GM19240 (cell line): Measurements from ENCODE around the gene GLCE.

ENCODE experiments used
- DNase-seq: peaks from one replicate; pipeline ENCODE4 v3.0.0; 2011; ENCODE audit warnings: low spot score; ENCODE audit not compliant: insufficient read length

GLCE gene

DNA sequence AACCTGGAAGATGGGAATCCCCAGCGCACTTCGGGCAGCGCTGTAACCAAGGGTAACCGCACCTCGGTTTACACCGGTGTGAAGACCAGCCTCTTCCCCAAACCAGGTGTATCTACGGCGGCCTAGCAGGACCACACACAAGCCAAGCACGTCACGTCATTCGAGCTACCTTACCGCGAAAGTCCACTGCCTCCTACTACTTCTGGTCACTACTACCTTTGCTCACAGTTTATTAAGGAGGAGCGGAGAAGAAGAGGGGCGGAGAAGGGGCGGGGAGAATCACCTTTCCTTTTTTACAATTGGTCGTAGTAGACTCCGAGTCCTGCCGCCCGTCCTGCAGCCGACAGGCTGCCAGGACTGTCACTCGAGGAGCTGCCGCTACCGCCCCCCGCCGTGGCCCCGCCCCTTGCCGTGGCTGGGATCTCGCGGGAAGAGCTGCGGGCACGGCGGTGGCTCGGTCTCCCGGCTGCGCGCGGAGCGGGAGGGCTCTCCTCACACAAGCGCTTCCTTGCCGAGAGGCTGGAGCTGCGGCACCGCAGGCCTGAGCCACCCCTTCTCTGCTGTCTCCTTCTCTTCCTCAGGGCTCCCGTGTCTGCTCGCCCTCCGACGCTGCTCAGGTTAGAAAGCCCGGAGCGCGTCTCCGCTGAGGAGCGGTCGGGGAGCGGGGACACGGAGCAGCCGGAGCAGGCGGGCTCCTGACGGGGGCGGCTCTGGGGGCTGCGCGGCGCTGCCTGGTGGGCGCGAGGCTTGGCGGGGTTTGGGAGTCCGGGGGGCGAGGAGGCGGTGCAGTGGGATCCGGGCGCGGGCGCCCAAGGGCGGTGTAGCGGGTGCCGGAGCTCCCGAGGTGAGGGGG is at the start of gene GLCE:
Gene GLCE, plus strand, starts transcription at position 495 of the 853 bp plus-strand sequence. CDS start 95,172 bp downstream, outside the sequence.
- DNase-seq, result peak; percentile 92

DNA sequence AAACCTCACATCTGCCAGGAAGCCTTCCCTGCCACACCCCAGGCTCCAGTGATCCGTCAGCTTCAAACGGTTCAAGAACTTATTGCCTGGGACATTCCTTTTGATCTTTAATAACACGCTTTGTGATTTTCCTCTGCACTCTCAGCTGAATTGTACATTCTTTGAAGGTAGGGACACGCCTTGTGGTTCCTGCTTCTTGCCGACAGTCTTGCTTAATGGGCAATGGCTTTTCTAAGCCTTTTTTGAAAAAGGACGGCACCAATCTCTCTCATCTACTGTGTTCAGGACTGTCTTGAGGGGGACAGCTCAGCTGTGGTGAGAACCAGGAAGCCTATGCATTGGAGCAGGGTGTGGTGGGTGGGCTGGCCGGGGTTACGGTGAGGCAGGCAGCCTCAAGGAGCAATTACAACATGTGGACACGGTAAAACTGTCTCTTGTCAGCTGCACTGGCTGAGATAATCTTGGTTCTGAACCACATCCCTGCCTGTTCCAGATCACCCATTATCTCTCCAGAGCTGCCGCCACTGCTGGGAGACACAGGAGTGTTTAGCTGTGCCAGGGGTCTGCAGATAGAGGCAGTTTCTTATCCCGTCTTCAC is 46.0 kb upstream of the GLCE start:
- DNase-seq, result no peak

DNA sequence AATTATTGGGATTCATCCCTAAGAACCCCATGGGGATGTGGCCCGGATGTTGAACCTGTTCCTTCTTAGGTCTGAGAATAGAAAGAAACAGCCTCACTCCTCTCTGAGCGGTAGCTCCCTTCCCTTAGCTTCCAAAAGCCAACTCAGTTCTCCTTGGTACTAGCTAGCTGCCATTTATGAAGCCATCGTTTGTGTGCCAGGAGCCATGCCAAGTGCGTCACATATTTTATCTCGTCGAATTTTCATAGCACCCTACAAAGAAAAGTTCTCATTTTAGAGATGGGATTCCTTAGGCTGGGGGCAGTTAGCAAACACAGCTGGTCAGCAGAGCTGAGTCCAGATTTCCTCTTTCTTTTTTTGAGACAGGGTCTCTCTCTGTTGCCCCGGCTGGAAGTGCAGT is 45.4 kb upstream of the GLCE start:
- no peak for DNase-seq

DNA sequence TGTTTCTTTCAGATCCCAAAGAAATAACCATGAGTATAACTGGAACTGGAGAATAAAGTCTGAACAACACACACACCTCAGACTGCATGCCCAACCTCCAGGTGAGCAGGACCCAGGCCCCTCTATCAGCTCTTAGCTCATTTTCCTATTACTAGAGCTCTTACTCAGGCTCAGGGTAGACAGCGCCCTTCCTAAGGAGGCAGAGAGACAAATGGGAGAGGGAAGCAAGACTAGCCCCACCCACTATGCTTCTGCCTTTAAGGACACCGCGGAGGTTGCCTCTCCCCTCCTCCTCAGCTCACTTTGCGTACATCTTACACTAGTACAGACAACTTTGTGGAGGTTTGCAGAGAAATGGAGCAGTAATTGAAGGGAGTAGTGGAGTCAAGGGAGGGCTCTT is 44.0 kb upstream of the GLCE start:
- no peak for DNase-seq

DNA sequence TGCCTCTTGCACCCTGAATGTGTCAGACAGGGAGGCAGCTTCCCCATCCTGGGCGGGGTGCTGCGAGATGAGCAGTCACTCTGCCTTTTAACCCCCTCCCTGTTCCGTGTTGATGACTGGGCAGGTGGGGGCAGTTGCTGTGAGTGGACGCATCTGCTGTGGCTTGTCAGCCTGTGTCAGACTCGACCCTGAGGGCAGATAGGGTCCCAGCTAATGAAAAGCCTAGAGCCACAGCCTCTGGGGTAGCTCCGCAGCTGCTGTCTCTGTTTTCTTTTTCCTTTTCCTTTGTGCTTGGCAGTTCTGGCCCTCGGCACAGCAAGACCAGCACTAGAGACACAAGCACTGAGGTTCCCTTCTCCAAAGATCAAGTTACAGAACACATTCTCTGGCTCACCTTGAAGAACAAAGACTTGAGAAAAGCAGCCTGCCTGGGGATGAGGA is 43.0 kb upstream of the GLCE start:
- DNase-seq, result no peak

DNA sequence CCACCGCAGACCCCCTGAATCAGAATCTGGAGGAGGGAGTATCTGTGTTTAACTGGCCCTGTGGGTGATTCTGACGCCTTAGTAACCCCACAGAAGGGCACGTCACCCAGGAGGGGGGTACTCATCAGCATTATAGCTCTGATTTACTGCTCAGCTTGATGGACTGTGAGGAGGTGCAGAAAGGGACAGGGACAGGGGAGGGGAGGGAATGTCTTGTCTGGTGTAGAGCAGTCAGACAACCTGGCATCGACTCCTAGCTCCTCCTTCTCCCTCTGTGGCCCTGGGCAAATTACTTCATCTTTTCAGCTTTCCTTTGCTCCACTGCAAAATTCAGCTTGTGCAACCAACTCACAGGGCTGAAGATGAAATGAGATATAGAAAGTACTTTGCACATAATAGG is 42.3 kb upstream of the GLCE start:
- DNase-seq, result no peak

DNA sequence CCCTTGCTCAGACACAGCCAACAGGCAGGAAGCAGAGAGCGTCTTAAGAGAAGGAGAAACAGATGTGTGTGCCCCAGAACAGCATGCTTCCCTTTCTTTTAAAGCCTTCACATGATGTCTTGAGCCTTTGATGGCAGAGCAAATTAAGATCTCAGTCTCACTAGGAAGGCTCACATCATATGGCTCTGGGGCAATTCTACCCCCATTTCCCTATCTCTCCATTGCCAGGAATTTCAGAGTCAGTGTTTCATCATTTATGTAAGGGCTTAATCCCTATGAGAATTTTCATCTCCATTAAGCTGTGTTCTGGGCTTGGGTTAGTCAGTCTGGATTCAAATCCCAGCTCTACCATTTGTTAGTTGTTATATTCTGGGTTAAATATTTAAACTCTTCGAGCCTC is 41.4 kb upstream of the GLCE start:
- DNase-seq, result no peak

DNA sequence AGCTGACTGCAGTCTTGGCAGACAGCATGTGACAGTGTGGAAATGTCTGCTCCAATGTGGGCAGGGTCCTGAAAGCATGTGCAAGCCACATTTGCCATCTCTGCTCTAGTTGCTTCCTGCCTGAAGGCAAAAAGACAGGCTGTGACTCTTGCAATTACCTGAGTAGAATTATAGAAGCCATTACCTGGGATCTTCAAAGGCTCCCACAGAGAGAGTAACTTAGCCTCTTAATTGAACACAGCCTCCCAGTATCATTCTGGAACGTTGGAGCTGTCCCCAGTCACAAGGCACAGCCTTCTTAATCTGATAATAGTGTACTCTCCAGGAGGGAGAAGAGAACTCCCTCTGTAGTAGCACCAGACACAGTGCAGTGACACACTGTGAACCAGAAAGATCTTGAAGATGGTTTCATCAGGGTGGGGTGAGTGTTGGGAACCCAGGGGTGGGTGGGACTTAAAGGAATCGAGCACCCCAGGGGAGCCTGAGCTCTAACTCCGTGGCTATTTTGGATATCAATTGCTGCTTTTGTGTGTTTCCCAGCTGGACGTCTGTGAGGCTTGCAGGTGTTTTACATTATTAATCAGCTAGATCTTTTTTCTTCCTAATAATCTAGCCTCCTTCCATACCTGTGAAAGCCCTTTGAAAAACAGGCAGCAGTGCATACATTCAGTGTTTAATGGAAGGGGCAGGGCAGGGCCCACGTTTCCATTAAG is 40.6 kb upstream of the GLCE start:
- DNase-seq, result no peak

DNA sequence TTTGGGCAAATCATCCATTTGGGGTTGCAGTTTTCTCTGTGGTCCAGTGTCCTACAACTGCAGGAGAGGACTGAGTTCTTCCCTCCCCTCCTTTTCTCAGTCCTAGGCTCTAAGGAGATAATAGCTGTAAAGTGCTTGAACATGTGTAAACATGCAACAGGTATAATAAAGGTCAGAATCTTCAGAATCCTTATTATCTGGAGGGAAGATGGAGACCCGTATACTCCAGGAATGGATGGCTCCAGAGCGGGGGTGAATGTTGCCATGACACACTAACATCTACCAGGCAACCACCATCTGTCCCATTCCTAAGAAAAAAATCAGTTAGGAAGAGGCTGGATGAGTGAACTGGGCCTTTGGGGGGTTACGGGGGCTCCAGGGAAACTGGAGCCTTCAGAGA is 39.7 kb upstream of the GLCE start:
- DNase-seq, result no peak

DNA sequence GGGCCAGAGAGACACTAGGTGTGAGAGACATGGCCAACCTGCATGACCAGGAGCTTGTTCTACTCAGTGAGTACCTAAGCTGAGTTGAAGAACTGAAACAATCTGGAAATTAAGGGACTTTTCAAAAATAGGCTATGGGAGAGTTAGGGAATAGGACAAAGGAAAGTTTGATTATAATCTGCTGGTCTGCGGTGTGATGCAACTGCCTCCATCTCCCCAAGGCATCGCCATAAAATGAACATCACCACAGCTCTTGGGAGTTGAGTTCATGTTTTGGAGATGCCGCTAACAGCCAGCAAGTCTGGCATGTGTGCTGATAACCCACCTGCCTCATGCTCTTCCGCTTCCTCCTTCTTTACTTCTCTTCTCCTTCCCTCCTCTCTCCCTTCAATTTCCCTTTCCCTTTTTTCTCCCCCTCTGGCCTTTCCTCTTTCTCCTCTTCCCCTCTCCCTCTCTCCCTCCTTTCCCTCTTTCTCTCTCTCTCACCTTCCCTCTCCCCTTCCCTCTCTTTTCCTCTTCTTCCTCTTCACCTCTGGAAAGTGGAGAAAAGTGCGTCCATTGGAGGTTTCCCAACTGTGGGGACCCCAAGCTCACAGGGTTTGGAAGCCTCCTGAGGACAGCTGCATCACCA is 39.1 kb upstream of the GLCE start:
- no peak for DNase-seq

DNA sequence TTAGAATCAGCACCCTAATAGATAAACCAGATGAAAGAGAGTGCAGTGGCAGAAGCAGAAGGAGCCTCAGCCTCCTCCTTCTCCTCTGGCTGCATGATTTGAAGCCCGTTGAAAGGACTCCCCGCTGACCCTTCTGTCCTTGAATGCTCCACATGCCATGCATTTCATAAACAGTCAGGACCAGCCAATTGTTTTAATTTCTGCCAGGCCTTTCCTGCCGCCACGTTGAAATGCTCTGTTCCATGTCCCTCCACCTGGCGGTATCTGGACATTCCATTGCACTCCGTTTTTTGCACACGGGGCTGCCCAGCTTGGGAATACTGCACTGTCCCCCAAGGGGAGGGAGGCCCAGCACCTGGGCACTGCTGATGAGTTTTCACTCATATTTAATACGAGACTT is 35.2 kb upstream of the GLCE start:
- DNase-seq, result no peak

DNA sequence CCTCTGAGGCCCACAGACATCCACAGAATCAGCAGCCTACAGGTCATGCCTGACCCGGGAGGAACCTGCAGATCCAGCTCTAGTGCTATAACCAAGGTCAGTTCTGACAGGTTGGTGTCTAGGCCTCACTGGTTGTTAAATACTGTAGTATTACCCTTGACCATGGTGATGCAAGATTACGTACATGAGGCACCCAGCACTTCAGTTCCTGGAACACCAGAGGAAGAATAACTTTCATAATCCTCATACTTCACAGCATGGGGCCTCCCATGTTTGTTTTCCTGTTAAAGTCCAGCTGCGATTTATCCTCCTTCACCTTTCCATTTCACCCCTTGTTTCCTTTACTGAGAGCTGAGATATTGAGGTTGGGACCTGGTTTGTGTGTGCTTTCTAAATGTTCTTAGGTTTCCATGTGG is 34.4 kb upstream of the GLCE start:
- no peak for DNase-seq

DNA sequence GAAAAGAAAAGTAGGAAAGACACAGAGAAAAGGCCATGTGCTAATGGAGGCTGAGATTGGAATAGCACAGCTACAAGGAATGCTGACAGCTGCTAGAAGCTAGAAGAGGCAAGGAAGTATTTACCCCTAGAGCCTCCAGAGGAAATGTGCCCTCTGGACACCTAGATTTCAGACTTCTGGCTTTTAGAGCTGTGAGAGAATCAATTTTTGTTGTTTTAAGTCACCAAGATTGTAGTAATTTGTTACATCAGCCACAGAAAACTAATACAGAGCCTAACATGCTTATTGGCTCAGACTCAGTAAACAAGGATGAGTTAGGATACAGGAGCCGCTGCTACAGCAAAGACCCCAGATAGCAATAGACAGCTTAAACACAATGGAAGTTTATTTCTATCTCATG is 33.1 kb upstream of the GLCE start:
- no peak for DNase-seq

DNA sequence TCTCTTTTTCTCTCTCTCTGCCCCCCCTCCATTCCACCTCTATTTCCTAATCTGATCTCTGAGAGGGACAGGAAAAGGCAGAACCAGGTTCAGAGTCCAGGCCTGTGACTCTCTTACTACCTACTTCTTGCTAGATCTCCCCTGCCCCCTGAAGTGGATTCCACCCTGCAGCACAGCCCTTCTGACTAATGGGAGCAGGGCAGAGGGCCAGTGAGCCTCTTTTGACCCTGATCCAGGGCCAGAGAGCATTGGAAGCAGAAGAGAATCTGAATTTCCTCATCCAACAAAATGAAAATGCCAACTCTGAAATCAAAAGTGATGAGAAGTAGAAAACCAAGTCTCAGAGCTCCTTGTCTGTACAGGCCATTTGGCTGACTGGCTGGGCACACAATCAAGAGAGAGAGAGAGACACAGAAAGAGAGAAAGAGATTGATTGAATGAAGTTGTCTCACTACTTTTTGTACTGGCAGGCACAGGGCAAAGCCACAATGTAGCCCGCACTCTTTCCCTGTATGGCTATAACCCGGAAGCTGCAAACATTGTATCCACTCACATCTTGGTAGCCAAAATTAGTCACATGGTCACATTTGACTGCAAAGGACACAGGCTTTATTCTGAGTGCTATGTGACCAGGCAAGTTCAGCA is 31.6 kb upstream of the GLCE start:
- DNase-seq, result no peak

DNA sequence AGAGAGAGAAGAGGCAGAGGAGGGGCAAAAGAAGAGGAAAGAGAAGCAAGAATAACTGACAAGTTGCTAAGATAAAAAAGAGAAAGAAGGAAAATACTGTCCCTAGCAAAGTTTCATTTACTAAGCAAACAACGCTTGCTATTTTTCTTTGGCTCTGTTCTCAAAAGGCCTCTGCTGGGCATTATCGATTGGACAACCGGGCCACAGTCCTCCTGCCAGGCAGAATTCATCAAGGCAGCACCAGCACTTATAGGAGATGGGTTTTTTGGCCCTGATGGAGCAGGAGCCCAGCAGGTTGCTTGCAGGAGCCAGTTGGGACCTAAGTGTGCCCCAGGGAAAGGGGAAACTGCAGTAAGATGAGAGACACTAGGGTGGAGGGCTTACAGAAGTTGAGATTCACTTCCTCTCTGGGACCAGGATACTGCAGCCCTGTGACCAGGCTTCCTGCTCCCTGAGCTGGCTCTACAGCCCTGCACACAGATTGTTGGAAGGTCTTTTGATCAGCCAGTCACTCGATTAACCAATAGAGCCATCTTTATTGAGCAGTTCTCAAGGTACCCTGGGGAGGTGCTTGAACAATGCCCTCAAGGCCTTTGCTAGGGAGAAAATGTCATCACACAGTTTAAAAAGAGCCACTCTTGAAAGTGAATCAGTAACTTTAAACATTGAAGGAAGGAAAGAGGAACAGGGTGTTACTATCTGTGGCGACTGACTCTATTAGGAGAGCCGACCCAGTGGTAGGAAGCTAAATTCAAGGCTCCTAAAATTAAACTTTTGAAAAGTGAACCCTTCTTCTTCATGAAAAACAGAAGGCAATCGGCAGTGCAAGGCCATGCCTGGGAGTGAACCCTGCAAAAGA is 28.8 kb upstream of the GLCE start:
- DNase-seq, result no peak

DNA sequence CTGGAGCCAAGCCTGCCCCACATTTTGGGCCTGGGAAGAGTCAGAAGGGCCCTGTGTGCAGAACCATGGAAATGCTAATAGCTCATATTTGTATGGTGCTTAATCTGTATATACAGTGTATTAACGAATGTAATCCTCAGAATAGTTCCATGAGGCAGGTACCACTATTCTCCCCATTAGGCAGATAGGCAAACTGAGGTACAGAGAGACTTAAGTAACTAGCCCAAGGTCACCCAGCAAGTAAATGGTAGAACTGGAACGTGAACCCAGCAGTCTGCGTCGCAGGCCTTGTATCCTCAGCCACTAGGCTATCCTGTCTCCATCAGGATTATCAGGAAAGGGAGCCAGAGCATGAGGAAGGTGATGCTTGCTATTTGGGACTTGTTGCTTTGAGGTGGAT is 28.0 kb upstream of the GLCE start:
- DNase-seq, result no peak

DNA sequence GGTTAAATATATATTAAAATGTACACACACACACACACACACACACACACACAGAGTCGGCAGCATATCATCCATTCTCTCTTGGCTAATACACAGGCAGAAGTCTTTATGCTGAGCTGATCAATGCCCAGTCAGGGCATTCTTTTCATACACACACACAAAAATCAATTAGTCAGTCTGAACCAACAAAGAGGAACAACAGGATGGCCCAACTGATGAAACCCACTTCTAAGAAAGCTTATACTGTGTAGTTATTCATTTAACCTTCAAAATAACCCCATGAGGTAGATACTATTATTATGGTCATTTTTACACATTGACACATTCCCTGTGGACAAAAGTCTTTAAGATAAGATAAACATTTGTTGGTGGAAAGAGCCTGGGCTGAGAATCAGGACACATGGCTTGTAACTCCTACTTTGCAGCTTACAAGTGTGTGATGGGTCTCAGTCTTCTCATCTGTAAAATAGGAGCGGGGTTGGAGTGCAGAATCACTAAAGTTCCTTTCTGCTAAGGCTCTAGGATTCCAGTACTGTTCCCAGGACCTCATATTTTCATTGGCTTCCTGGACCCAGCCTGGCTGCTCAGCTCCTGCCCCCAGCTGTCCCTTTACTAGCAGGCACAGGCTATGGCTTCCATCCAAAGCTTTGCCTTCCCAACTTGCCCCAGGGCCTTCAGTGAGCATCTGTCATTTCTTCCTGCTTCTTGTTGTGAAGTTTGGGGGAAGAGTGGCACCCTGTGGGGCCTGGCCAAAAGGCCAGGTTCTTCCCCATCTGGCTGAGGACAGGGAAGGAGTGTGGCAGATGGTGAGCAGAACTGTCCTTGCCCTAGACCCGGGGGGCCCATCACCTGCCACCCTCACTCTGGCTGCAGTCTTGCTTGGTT is 27.2 kb upstream of the GLCE start:
- DNase-seq, result no peak

DNA sequence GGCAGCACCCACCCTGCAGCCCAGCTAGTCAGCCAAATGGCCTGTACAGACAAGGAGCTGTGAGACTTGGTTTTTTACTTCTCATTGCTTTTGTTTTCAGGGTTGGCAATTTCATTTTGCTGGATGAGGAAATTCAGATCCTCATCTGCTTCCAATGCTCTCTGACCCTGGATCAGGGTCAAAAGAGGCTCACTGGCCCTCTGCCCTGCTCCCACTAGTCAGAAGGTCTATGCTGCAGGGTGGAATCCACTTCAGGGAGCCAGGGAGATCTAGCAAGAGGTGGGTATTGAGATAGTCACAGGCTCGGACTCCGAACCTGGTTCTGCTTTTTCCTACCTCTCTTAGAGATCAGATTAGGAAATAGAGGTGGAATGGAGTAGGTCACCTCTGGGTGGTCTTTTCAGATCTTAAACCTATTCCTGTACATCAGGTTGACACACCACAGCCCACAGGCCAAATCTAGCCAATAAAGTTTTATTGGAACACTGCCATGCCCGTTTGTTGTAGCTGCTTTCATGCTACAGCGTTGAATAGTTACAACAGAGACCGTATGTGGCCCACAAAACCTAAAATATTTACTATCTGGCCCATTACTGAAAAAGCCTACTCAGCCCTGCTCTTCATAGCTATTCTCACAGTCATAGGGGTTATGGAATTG is 26.4 kb upstream of the GLCE start:
- DNase-seq, result no peak

DNA sequence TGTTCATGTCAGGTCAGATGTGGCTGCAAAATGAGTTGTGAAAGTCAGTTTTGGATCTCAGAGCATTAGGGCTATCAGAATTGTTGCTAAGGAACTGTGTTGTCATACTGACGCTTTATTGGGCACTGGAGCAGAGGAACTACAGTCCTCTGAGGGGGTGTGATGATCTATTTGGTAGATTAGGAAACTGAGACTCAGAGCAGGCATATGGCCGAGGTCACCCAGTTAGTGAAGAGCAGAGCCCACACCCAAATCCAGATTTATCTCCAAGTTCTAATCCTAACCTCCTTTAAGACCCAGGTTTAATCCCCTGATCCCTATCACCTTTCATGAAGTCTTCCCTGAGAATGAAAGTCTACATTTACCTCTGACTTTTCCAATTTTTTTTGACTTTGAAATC is 25.6 kb upstream of the GLCE start:
- DNase-seq, result no peak
